Left hindlimb (tissue), 1 donor: Measurements from ENCODE around the gene EPX.
"Not testable (repeated sequence)": the region's sequence is repeated elsewhere in the genome, so short reads cannot be mapped to it uniquely, and the experiment has no call there.

Experiments used
- DNase-seq: peaks from one replicate; pipeline ENCODE4 v3.0.0-alpha.2; 2018

EPX gene

GRCh38 chr17:58192612-58193011, at the start of gene EPX:
Gene EPX, plus strand, starts transcription at chr17:58192726. Its CDS starts 121 bp downstream, at chr17:58192847.
- DNase-seq, result no peak

DNA sequence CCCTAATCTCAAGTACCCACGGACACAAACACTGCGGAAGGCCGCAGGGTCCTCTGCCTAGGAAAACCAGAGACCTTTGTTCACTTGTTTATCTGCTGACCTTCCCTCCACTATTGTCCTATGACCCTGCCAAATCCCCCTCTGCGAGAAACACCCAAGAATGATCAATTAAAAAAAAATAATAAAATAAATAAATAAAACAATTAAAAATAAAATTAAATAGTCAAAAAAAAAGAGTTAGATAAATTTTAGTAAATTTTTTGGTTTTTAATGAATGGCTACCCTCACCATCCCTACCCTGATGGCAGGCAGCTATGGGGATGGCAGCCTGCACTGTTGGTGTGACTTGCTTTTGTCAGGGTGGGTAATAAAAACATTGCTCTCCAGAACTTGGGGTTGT, 49.2 kb upstream of the EPX start:
- DNase-seq, result not testable (repeated sequence)

GRCh38 chr17:58144801-58145200, 47.7 kb upstream of the EPX start:
- no peak for DNase-seq

DNA sequence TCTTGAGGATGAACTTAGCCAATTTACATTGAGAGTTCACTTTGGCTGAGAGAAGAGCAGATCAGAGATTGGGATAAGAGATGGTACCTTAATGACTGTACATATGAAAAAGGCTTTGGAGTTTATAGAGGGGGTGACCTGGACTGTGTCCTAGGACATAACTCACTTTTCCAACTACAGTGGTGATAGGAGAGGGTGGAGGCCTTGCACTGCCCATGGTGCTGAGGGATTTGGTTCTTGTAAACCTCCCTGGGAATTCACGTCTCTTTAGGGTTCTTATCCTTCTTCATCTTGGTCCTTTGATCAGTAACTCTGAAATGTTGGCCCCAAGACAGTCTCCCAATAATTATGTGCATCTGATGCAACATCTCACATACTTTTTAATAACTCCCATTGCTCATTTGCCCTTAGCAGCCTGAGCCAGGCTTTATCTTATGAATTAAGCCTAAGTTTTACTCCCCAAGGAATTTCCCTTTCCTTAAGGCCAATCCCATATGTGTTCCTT, 44.5 kb upstream of the EPX start, which contains the start of gene OR4D1:
OR4D1 (plus strand) TSS at position 455 of the 505 bp plus-strand sequence. CDS start 6,770 bp downstream, outside the sequence.
- DNase-seq, result no peak

GRCh38 chr17:58148609-58149008, 43.9 kb upstream of the EPX start:
- DNase-seq, result no peak

DNA sequence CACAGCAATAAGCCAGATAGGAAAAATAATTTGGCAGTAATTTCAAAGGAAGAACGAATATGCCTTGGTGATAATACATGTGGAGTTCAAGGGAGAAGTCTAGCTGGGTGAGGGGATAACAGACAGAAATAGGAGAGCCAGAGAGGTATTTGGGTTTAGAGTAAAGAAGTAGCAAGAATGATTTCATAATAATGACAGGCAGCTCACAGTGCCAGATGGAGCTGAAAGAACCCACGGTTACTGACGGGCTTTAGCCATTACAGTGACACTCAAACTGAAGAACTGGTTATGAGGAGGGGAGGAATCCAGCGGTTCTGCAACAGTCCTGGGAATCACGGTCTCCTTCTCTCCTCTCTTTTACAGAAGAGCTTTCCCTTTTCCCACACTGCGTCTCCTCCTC, 42.1 kb upstream of the EPX start:
- no peak for DNase-seq

GRCh38 chr17:58153046-58153445, 39.5 kb upstream of the EPX start:
- DNase-seq, result no peak

GRCh38 chr17:58153671-58154070, 38.9 kb upstream of the EPX start:
- DNase-seq, result no peak

DNA sequence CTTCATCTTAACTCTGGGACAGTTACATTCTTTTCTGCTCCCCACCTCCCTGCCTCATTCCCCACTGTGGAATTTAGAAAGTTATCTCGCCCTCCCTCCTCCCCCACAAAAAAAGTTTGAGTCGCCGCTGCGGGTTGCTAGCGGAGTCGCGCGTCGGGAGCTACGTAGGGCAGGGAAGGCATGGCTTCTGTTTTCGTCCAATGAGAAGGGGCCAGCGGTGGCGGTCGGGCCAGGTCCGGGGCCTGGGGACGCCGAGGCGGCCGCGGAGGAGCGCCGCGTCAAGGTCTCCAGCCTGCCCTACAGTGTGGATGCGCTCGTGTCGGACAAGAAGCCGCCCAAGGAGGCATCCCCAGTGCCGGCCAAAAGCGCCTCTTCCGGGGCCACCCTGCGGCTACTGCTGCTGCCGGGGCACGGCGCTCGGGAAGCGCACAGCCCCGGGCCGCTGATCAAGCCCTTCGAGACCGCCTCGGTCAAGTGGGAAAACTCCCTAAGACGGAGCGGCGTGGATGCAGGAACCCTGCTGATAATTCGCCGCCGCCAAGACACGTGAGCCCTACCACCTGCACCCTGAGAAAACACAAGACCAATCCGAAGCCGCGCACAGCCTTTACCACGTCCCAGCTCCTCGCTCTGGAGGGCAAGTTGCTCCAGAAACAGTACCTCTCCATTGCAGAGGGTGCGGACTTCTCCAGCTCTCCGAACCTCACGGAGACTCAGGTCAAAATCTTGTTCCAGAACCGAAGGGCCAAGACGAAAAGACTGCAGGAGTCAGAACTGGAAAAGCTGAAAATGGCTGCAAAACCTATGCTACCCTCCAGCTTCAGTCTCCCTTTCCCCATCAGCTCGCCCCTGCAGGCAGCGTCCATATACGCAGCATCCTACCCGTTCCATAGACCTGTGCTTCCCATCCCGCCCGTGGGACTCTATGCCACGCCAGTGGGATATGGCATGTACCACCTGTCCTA, 35.4 kb upstream of the EPX start:
- no peak for DNase-seq

GRCh38 chr17:58158181-58158580, 34.3 kb upstream of the EPX start:
- no peak for DNase-seq

GRCh38 chr17:58161566-58161965, 31.0 kb upstream of the EPX start:
- DNase-seq, result no peak

- DNase-seq, result no peak
Observed at GRCh38 chr17:58165981-58166380, 26.5 kb upstream of the EPX start.

DNA sequence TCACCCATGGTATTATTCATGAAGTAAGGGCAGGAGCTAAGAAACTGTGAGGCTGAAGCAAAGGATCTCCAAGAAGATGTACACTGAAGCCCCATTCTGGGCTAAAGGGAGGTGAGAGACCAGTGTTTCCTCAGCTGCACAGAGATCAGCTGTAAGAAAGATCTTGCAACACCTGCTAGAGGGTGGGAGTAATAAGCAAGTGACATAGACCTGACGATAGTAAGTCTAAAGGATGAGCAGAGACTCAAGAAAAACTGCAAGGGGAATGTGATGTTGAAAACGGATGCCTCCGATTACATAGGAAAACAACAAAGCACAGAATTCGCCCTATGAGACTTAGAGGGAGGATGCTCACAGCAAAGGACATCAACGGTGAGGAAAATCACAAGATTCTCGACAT, 25.8 kb upstream of the EPX start, which contains the start of gene OR4D2:
OR4D2 (plus strand) TSS at position 301 of the 400 bp plus-strand sequence. CDS start 2,674 bp downstream, outside the sequence.
- no peak for DNase-seq

DNA sequence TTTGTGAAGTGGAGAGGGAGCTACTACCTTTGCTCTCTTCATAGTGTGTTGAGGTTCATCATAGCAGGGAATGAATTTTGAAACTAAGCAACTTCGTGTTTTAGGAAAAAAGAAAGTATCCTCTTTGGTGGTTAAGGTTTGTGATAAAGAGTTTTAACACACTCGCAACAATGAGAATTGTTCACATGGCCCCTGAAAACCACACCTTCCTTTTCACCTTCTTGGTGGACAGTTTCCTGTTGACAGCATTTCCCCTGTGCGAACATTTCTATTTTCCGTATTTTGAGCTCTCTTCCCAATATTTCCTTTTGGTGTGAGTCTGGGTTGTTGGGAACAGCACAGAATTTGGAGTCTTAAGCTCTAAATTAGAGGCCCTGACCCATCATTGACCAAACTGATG, 21.9 kb upstream of the EPX start:
- DNase-seq, result no peak

GRCh38 chr17:58172369-58173071, 20.0 kb upstream of the EPX start:
- DNase-seq, result no peak

- no peak for DNase-seq
Observed at GRCh38 chr17:58174871-58175270, 17.7 kb upstream of the EPX start.

- DNase-seq, result no peak
Observed at GRCh38 chr17:58176200-58176599, 16.3 kb upstream of the EPX start.

DNA sequence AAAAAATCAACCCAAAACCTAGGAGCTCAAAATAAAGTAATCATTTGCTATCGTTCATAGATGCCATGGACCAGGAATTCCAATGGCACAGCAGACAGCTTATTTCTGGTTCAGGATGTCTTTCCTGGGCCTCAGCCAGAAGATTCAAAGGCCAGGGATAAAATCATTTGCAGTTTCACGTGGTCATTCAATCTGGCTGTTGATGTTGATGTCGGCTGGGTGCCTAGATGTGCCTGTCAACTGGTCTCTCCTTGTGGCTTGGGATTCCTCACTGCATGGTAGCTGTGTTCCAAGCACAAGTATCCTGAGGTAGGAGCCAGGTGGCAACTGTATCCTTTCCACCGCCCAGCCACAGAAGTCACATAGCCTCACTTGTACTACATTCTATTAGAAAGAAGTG, 10.7 kb upstream of the EPX start:
- no peak for DNase-seq

DNA sequence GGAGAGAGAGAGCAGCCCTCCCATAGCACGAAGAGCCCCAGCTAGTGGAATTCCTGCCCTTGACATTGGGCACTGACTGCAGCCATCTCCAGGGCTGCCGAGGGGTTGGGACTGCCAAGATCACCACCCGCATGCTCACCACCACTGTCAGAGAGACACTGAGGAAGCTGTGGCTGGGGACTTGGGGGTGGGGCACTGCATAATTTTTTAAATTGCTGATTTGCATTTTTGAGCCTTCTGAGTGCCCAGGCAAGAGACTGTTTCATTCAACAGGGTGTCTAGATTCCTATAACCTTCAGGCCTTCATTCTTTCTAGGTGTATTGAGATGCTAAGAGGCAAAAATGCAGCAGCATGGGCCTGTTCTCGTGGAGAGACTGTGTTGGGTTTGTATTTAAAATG, 9.0 kb upstream of the EPX start:
- no peak for DNase-seq

- no peak for DNase-seq
Observed at GRCh38 chr17:58184308-58184985, 8.1 kb upstream of the EPX start.

- no peak for DNase-seq
Observed at GRCh38 chr17:58184986-58185761, 7.4 kb upstream of the EPX start.

DNA sequence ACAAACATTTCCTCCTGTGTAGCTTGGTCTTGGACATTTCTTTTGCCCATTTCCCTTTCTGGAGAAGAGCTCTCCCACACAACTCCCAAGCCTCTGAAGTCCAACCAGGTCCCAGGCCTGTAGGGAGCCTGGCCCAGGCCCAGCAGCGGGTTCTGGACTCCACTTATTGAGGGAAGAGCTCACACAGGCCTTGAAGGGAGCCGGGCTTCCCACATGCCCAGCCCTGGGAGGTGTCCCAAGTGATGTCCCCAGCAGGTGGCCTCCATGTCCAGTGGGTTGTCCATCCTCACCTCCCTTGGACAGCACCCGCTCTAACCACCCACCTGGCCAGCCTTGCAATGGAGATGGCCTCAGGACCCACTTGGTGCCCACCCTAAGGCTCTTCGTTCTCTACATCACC, 5.9 kb upstream of the EPX start:
- DNase-seq, result no peak
